Endothelial cell (in vitro differentiated cells): ENCODE measurements around the gene OLFM1. TPM values are rescaled to one million over a fixed set of nuclear protein-coding genes. Genes with fewer than 3 reads are reported as not detected.

Source experiments
- DNase-seq: peaks from one replicate; pipeline ENCODE4 v3.0.0; 2021; ENCODE audit warnings: low spot score
- H3K27ac Mint-ChIP-seq: one replicate; pipeline ENCODE4 v1.8.0; 2021; ENCODE audit warnings: mixed read lengths, inconsistent platforms; ENCODE audit not compliant: unreplicated experiment
- H3K27me3 Mint-ChIP-seq: one replicate; pipeline ENCODE4 v1.8.0; 2021; ENCODE audit warnings: mild to moderate bottlenecking, moderate library complexity, mixed read lengths, inconsistent platforms; ENCODE audit not compliant: unreplicated experiment
- H3K36me3 Mint-ChIP-seq: one replicate; pipeline ENCODE4 v1.8.0; 2021; ENCODE audit warnings: mild to moderate bottlenecking, low read depth, mixed read lengths, inconsistent platforms; ENCODE audit not compliant: unreplicated experiment
- H3K4me1 Mint-ChIP-seq: one replicate; pipeline ENCODE4 v1.8.0; 2021; ENCODE audit warnings: mild to moderate bottlenecking, mixed read lengths, inconsistent platforms; ENCODE audit not compliant: unreplicated experiment
- H3K4me3 Mint-ChIP-seq: one replicate; pipeline ENCODE4 v1.8.0; 2021; ENCODE audit warnings: mild to moderate bottlenecking, mixed read lengths, inconsistent platforms; ENCODE audit not compliant: unreplicated experiment
- H3K9me3 Mint-ChIP-seq: one replicate; pipeline ENCODE4 v1.8.0; 2021; ENCODE audit warnings: mixed read lengths, inconsistent platforms; ENCODE audit not compliant: unreplicated experiment
- CTCF ChIP-seq: fragments of 200-600 bp; sonication (generic); IDR thresholded peaks from one replicate; pipeline ENCODE4 v1.5.0; 2021; ENCODE audit warnings: antibody characterized with exemption; ENCODE audit not compliant: unreplicated experiment
- total RNA-seq: library from RNA; stranded (reverse); fragmentation: NEBNext Ultra II Directional; extraction: Animal tissue kit (Norgen Biotek cat#: 25700); gene quantifications from one replicate; pipeline ENCODE4 v1.2.1, GENCODE V29; 2021; ENCODE audit not compliant: unreplicated experiment

The OLFM1 gene
- total RNA-seq, 1 donor from 2014 or later = 0.74 TPM

- DNase-seq = no peak
- peaks cover 3% of the 10 kb centered on the region for H3K36me3 Mint-ChIP-seq
- no peak for TF ChIP-seq CTCF
- peaks cover 4% of the 10 kb centered on the region for H3K27me3 Mint-ChIP-seq
- no peak overlapping the region for H3K4me3 Mint-ChIP-seq
- no peak overlapping the region for H3K27ac Mint-ChIP-seq
- H3K9me3 Mint-ChIP-seq = no peaks in the 10 kb centered on the region
- no peaks in the 10 kb centered on the region for H3K4me1 Mint-ChIP-seq
Measured at GRCh38 chr9:135100241-135100681, 12.8 kb downstream of the OLFM1 start.

GRCh38 chr9:135100725-135101410, 13.4 kb downstream of the OLFM1 start:
- H3K9me3 Mint-ChIP-seq = no peaks in the 10 kb centered on the region
- DNase-seq = no peak
- H3K4me3 Mint-ChIP-seq = no peak overlapping the region
- H3K36me3 Mint-ChIP-seq = no peaks in the 10 kb centered on the region
- H3K27me3 Mint-ChIP-seq = peaks cover 2% of the 10 kb centered on the region
- no peak overlapping the region for H3K27ac Mint-ChIP-seq
- H3K4me1 Mint-ChIP-seq = no peaks in the 10 kb centered on the region
- TF ChIP-seq CTCF = no peak

GRCh38 chr9:135101486-135101885, 14.0 kb downstream of the OLFM1 start:
- Mint-ChIP-seq H3K9me3 (no peaks in the 10 kb centered on the region), H3K4me3 (no peak overlapping the region), H3K36me3 (no peaks in the 10 kb centered on the region), H3K4me1 (no peaks in the 10 kb centered on the region), H3K27me3 (peaks cover 2% of the 10 kb centered on the region), H3K27ac (no peak overlapping the region)
- DNase-seq = no peak
- TF ChIP-seq CTCF = no peak

GRCh38 chr9:135101926-135102325, 14.5 kb downstream of the OLFM1 start:
- no peak for TF ChIP-seq CTCF
- Mint-ChIP-seq H3K36me3 (no peaks in the 10 kb centered on the region), H3K27ac (no peak overlapping the region), H3K9me3 (no peaks in the 10 kb centered on the region), H3K4me3 (no peak overlapping the region), H3K4me1 (no peaks in the 10 kb centered on the region), H3K27me3 (peaks cover 2% of the 10 kb centered on the region)
- DNase-seq = no peak

- no peak overlapping the region for H3K4me3 Mint-ChIP-seq
- no peaks in the 10 kb centered on the region for H3K9me3 Mint-ChIP-seq
- H3K27me3 Mint-ChIP-seq = peaks cover 2% of the 10 kb centered on the region
- DNase-seq = no peak
- H3K27ac Mint-ChIP-seq = no peak overlapping the region
- H3K4me1 Mint-ChIP-seq = no peaks in the 10 kb centered on the region
- no peaks in the 10 kb centered on the region for H3K36me3 Mint-ChIP-seq
- no peak for TF ChIP-seq CTCF
Measured at GRCh38 chr9:135102331-135102730, 14.9 kb downstream of the OLFM1 start.
